GM12872 (cell line): ENCODE results near the gene RNF151.
A peak's percentile ranks its signal among the peaks of the same experiment; 100 is the strongest.

ENCODE experiments used
- CTCF ChIP-seq: IDR thresholded peaks from 3 replicates; pipeline ENCODE4 v1.5.1; 2011; ENCODE audit warnings: low read depth, mild to moderate bottlenecking, low read length, moderate library complexity; ENCODE audit not compliant: insufficient read depth

RNF151 gene

GRCh38 chr16:1959269-1960039 is 7.2 kb upstream of the RNF151 start, which contains the start of gene NDUFB10:
TSS of gene NDUFB10 (plus strand) at chr16:1959538. CDS start at chr16:1959625, 87 bp downstream.
- peak; percentile 73; the same call in 2 of the 3 replicates for TF ChIP-seq CTCF

DNA sequence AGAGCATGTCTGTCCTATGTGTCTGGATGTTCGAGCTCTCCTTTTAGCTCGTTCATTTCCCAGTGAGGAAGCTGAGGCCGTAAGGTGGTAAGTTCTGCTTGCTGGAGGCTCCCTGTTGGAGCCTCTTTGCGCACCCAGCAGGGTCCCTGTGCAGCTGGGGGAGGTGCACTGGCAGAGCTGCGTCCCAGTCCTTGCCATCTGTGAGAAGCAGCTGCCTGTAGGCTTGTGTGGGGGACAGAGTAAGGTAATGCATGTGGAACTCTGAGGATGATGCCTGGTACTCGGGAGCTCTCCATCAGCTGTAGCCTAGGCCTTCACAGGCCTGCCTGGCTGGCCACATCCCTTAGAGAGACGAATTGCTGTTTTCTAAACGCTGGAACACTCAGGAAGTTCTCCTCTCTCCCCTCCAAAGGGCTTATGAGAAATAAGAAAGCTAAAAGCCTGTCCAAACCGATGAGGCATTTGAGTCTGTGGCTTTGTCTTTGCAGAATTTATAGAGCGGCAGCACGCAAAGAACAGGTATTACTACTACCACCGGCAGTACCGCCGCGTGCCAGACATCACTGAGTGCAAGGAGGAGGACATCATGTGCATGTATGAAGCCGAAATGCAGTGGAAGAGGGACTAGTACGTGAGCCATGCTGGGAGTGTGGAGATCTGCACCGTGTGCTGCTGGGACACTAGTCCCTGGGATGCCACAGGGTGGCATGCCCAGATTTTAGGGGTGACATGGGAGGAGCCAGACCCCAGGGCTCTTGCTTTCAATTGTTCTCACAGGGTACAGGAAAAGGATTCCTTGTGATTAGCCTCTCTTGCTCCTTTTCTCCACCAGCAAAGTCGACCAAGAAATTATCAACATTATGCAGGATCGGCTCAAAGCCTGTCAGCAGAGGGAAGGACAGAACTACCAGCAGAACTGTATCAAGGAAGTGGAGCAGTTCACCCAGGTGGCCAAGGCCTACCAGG is 5.7 kb upstream of the RNF151 start:
- TF ChIP-seq CTCF = no peak

GRCh38 chr16:1961651-1962067 is 5.0 kb upstream of the RNF151 start:
- TF ChIP-seq CTCF = no peak

DNA sequence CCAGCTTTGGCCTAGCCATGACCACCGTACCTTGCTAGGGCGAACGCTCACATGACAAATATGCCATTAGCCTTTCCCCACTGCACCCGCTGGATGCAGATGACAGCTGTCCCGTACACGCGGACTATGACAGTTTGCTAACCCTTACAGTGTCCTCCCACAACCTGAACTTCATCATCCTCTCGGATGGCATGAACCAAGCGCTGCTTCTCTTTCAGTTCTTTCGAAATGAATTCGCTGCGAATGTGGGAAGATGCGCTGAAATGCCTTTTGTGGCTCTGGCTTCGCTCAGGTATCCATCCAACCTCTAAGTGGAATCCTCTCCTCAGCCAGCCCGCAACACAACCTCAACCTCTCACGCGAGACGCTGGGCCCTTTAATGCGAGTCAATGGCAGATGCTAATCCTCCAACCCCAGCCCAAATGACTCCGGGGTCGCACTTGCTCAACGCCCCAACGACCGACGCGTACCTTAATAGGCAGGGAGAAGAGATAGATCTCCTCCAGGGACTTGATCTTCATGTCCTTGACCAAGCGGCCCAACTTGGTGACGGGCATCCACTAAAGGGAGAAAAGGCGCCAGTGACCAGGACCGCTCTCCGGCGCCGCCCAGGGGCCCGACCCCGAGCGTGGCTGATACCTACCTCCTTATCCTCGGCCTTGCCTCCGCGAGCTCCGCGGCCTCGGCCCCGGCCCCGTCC is 2.7 kb upstream of the RNF151 start:
- peak; percentile 44; the same call in 2 of the 3 replicates for TF ChIP-seq CTCF

DNA sequence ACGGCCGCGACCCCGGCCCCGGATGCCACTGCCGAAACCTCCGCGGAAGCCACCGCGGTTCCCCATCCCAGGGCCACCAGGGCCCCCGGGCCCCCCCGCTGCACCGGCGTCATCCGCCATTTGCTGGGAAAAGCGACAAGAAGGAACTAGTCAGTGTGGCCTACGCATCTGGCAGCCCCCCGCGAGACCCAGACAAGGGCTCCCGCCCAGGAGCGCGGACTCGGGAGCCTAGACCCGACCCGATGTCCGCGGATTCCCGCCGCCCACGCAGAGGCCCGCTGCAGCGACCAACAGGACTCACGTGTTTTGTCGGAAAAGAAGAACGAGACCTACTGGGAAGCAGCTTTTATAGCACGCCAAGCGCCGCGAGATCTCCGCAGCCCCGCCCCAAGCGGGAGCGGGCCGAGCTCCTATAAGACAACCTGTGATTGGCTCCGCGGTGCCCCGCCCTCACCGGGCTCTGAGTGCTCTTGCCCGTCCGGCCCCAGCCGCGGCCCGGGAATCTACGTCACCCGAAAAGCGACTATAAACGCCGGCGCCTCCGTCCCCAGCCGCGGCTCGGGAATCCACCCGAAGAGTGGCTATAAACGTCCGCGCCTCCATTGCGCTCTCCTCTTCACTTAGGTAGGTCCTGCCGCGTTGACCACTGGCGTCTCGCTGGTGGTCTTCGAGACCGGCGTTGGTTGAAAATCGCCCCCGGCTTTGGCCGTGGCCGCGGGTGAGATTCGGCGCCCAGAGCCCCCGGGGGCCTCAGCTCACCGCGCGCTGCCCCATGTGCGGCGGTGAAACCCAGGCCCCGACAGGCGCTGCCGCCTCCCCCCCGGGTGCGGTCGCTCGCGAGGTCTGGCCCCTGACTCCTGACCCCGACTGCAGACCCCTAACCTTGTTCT is 1.9 kb upstream of the RNF151 start, which contains the start of gene RPS2:
TSS of gene RPS2 (minus strand) at position 321 of the 890 bp plus-strand sequence. CDS start at position 120, 201 bp downstream.
- no peak for TF ChIP-seq CTCF

DNA sequence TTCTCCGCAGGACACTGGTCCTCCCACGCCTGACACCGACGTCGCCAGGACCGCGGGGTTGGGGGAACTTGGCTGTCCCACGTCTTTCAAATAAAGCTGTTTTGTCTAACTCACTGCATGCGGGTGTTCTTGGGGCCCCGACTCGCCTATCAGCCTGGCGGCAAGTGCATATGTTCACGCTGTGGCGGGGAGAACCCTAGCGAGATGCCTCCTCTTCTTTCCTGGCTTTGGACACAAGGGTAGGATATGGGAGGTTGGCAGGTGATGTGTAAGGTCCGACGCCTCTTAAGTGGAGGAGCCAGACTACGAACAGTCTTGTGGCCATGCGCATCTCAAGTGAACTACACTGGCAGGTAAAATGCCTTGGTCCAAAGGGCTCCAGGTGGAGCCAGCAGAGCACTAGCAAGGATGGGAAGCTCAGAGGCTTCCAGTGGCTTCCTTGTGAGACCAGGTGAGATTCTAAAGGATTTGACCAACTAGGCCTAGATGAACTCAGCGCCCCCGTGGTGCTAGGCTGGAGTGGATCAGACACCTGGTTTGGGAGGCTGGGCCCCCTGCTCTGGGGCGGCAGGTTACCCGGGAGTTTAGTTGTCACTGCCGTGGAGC is 1.2 kb upstream of the RNF151 start:
- TF ChIP-seq CTCF = no peak
